Measurements from ENCODE around the gene TICRR. TPM values are rescaled to one million over a fixed set of nuclear protein-coding genes. Genes with fewer than 3 reads are reported as not detected.

The TICRR gene
- total RNA-seq, 1 experiment from 2014 or later: 37.4 TPM

DNA sequence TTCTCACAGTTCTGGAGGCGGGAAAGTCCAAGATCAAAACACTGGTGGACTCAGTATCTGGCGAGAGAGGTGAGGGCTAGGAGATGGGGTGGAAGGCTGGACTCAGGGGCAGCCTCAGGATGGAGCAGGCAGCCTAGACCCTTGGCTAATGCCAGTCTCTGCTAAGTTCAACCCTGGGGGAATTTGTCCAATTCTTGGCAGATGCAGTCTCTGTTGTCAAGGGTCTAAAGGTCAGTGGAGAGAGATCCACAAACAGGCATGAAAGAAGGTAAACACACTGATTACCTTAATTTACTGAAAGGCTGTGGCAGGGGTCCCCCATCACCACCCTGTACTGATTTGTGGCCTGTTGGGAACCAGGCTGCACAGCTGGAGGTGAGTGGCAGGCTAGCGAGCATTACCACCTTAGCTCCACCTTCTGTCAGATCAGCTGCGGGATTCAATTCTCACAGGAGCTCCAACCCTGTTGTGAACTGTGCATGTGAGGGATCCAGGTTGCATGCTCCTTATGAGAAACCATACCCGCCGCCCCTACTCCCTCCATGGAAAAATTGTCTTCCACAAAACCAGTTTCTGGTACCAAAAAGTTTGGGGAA, 46.4 kb upstream of the TICRR start (continued):
- TF ChIP-seq, protein P1, sequence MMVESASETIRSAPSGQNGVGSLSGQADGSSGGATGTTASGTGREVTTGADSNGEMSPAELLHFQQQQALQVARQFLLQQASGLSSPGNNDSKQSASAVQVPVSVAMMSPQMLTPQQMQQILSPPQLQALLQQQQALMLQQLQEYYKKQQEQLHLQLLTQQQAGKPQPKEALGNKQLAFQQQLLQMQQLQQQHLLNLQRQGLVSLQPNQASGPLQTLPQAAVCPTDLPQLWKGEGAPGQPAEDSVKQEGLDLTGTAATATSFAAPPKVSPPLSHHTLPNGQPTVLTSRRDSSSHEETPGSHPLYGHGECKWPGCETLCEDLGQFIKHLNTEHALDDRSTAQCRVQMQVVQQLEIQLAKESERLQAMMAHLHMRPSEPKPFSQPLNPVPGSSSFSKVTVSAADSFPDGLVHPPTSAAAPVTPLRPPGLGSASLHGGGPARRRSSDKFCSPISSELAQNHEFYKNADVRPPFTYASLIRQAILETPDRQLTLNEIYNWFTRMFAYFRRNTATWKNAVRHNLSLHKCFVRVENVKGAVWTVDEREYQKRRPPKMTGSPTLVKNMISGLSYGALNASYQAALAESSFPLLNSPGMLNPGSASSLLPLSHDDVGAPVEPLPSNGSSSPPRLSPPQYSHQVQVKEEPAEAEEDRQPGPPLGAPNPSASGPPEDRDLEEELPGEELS (CRISPR knock-in tag; IDR thresholded peaks at IDR 0.05): no peak
- TF ChIP-seq SOX15 (CRISPR knock-in tag; IDR thresholded peaks at IDR 0.05): no peak

DNA sequence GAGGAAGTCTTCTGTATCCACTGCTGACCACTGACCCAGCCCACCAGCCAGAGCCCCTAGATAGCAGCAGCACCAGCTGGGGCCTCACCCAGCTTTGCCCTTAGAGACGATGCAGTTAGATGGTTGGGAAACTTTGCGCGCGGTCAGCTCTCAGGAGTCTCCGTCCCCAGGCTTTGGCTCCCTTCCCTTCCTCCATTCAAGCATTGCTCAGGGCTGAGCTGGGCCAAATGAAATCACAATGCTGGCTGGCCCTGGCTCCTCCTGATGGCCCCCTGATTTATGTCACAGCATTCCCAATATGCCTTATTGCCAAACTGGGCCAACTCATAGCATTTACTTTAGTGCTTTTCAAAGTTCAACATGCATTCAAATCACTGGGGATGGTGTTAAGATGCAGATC, 44.3 kb upstream of the TICRR start:
- CTCF ChIA-PET: interaction anchor here (0.6 to 3.4 kb wide), 6 partner anchors 17 to 114 kb away, joined by 3 to 14 read pairs (median 4); partner anchors contain the start of gene RHCG
- H3K36me3 Mint-ChIP-seq: peaks cover 5% of the 10 kb centered on the region
- peaks cover 19% of the 10 kb centered on the region for H3K27me3 Mint-ChIP-seq (ENCODE audit: low read depth)
- H3K27ac Mint-ChIP-seq: no peak overlapping the region
- H3K9me3 Mint-ChIP-seq: peaks cover 16% of the 10 kb centered on the region
- DNase-seq (ENCODE audit: low spot score) (no peak), ATAC-seq (no peak)
- TF ChIP-seq ESRRA (CRISPR knock-in tag; IDR thresholded peaks at IDR 0.05; ENCODE audit: borderline replicate concordance) (no peak), GRHL2 (CRISPR knock-in tag; IDR thresholded peaks at IDR 0.05; ENCODE audit: insufficient replicate concordance, severe bottlenecking) (no peak), NFE2L1 (CRISPR knock-in tag; IDR thresholded peaks at IDR 0.05) (no peak)
- POLR2A ChIA-PET: no interaction called here
- peaks cover 7% of the 10 kb centered on the region for H3K4me1 Mint-ChIP-seq
- H3K4me3 Mint-ChIP-seq: no peak overlapping the region

DNA sequence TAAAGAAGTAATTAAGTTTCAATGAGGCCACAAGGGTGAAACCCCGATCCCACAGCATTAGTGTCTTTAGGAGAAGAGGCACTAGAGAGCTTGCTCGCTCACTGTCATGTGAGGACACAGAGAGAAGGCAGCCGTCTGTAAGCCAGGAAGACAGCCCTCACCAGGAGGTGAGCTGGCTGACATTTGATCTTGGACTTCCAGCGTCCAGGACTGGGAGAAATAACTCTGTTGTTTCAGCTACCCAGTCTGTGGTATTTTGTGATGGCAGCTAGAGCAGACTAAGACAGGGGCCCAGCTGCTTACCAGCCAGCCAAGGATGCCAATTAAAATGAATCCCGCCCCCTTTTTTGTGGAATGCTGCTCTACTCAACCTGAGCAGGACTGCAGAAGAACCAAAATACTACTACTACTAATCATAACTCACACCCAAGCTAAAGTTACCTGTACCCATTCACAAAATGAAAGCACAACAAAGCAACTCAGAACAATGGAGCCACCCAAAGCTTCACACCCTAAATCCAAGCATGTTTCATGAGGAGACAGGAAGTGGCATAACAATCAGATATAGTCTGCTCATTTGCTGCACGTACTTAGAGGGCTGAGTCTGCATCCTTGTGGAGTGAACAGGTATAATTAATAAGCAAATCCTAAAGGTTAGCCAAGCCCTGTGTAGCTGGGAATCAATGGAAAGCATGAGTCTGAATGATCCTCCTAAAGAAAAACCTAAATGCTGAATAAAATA, 43.3 kb upstream of the TICRR start:
- DNase-seq (ENCODE audit: low spot score) (no peak), ATAC-seq (peak; percentile 50)
- peaks cover 21% of the 10 kb centered on the region for H3K27me3 Mint-ChIP-seq (ENCODE audit: low read depth)
- peaks cover 5% of the 10 kb centered on the region for H3K36me3 Mint-ChIP-seq
- POLR2A ChIA-PET: no interaction called here
- H3K9me3 Mint-ChIP-seq: peaks cover 18% of the 10 kb centered on the region
- no peak overlapping the region for H3K27ac Mint-ChIP-seq
- H3K4me3 Mint-ChIP-seq: no peak overlapping the region
- H3K4me1 Mint-ChIP-seq: peaks cover 7% of the 10 kb centered on the region
- CTCF ChIA-PET: interaction anchor here (0.5 to 3.4 kb wide), 8 partner anchors 18 to 173 kb away, joined by 3 to 14 read pairs (median 4); partner anchors contain the start of gene RHCG
- no peak for TF ChIP-seq GTF2I (CRISPR knock-in tag; conservative IDR thresholded peaks at IDR 0.05)
- TF ChIP-seq, protein P2, sequence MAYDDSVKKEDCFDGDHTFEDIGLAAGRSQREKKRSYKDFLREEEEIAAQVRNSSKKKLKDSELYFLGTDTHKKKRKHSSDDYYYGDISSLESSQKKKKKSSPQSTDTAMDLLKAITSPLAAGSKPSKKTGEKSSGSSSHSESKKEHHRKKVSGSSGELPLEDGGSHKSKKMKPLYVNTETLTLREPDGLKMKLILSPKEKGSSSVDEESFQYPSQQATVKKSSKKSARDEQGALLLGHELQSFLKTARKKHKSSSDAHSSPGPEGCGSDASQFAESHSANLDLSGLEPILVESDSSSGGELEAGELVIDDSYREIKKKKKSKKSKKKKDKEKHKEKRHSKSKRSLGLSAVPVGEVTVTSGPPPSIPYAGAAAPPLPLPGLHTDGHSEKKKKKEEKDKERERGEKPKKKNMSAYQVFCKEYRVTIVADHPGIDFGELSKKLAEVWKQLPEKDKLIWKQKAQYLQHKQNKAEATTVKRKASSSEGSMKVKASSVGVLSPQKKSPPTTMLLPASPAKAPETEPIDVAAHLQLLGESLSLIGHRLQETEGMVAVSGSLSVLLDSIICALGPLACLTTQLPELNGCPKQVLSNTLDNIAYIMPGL (CRISPR knock-in tag; IDR thresholded peaks at IDR 0.05): no peak
- no peak for TF ChIP-seq SMAD3 (CRISPR knock-in tag; IDR thresholded peaks at IDR 0.05; ENCODE audit: borderline replicate concordance)
- TF ChIP-seq, protein P3, sequence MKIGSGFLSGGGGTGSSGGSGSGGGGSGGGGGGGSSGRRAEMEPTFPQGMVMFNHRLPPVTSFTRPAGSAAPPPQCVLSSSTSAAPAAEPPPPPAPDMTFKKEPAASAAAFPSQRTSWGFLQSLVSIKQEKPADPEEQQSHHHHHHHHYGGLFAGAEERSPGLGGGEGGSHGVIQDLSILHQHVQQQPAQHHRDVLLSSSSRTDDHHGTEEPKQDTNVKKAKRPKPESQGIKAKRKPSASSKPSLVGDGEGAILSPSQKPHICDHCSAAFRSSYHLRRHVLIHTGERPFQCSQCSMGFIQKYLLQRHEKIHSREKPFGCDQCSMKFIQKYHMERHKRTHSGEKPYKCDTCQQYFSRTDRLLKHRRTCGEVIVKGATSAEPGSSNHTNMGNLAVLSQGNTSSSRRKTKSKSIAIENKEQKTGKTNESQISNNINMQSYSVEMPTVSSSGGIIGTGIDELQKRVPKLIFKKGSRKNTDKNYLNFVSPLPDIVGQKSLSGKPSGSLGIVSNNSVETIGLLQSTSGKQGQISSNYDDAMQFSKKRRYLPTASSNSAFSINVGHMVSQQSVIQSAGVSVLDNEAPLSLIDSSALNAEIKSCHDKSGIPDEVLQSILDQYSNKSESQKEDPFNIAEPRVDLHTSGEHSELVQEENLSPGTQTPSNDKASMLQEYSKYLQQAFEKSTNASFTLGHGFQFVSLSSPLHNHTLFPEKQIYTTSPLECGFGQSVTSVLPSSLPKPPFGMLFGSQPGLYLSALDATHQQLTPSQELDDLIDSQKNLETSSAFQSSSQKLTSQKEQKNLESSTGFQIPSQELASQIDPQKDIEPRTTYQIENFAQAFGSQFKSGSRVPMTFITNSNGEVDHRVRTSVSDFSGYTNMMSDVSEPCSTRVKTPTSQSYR (CRISPR knock-in tag; IDR thresholded peaks at IDR 0.05): no peak
- TF ChIP-seq, protein P4, sequence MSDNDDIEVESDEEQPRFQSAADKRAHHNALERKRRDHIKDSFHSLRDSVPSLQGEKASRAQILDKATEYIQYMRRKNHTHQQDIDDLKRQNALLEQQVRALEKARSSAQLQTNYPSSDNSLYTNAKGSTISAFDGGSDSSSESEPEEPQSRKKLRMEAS (CRISPR knock-in tag; IDR thresholded peaks at IDR 0.05): no peak
- TF ChIP-seq, protein P5, sequence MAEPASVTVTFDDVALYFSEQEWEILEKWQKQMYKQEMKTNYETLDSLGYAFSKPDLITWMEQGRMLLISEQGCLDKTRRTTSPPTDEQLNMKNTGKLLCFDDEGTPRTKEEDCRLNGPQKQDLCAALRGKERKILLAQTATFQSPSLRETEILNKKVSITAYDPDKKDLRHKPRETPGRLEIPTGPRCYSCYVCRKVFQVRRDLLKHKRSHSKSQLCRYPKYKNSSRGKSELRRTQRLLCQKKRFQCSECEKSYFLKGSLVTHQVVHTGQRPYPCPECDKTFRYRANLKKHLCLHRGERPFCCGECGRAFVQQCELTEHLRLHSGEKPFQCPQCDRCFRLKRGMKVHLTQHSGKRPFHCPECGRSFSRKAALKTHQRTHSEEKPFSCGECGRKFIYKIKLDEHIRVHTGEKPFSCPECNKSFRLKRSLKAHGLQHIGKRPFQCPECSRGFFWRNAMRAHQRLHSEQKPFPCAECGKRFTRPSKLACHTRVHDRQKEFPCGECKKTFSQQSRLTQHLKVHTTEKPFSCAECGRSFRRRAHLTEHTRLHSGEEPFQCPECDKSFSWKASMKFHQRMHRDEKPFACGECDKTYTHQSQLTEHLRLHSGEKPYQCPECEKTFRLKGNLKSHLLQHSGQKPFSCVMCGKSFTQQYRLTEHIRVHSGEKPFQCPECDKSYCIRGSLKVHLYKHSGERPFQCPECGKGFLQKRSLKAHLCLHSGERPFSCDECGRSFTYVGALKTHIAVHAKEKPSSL (CRISPR knock-in tag; conservative IDR thresholded peaks at IDR 0.05): no peak
- TF ChIP-seq, protein P6, sequence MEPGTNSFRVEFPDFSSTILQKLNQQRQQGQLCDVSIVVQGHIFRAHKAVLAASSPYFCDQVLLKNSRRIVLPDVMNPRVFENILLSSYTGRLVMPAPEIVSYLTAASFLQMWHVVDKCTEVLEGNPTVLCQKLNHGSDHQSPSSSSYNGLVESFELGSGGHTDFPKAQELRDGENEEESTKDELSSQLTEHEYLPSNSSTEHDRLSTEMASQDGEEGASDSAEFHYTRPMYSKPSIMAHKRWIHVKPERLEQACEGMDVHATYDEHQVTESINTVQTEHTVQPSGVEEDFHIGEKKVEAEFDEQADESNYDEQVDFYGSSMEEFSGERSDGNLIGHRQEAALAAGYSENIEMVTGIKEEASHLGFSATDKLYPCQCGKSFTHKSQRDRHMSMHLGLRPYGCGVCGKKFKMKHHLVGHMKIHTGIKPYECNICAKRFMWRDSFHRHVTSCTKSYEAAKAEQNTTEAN (CRISPR knock-in tag; IDR thresholded peaks at IDR 0.05): no peak
- TF ChIP-seq ZNF416 (CRISPR knock-in tag; IDR thresholded peaks at IDR 0.05): no peak
- TF ChIP-seq, protein P7, sequence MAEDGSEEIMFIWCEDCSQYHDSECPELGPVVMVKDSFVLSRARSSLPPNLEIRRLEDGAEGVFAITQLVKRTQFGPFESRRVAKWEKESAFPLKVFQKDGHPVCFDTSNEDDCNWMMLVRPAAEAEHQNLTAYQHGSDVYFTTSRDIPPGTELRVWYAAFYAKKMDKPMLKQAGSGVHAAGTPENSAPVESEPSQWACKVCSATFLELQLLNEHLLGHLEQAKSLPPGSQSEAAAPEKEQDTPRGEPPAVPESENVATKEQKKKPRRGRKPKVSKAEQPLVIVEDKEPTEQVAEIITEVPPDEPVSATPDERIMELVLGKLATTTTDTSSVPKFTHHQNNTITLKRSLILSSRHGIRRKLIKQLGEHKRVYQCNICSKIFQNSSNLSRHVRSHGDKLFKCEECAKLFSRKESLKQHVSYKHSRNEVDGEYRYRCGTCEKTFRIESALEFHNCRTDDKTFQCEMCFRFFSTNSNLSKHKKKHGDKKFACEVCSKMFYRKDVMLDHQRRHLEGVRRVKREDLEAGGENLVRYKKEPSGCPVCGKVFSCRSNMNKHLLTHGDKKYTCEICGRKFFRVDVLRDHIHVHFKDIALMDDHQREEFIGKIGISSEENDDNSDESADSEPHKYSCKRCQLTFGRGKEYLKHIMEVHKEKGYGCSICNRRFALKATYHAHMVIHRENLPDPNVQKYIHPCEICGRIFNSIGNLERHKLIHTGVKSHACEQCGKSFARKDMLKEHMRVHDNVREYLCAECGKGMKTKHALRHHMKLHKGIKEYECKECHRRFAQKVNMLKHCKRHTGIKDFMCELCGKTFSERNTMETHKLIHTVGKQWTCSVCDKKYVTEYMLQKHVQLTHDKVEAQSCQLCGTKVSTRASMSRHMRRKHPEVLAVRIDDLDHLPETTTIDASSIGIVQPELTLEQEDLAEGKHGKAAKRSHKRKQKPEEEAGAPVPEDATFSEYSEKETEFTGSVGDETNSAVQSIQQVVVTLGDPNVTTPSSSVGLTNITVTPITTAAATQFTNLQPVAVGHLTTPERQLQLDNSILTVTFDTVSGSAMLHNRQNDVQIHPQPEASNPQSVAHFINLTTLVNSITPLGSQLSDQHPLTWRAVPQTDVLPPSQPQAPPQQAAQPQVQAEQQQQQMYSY (CRISPR knock-in tag; IDR thresholded peaks at IDR 0.05): no peak
- TF ChIP-seq, protein P8, sequence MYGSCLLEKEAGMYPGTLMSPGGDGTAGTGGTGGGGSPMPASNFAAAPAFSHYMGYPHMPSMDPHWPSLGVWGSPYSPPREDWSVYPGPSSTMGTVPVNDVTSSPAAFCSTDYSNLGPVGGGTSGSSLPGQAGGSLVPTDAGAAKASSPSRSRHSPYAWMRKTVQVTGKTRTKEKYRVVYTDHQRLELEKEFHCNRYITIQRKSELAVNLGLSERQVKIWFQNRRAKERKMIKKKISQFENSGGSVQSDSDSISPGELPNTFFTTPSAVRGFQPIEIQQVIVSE (CRISPR knock-in tag; IDR thresholded peaks at IDR 0.05; ENCODE audit: borderline replicate concordance): no peak
- TF ChIP-seq ETV6 (CRISPR knock-in tag; IDR thresholded peaks at IDR 0.05): no peak

All from WTC11 (cell line).